Astrocyte (in vitro differentiated cells and primary cell): ENCODE data around the gene YPEL1.

ENCODE experiments used
- EZH2 ChIP-seq: IDR thresholded peaks from 2 replicates; pipeline ENCODE4 v1.6.1; 2012; ENCODE audit warnings: mild to moderate bottlenecking, low read length, inconsistent platforms; ENCODE audit not compliant: insufficient read depth
- TF ChIP-seq, protein P1 (sequence below): IDR thresholded peaks from 2 replicates; pipeline ENCODE4 v1.5.1; 2011; ENCODE audit warnings: low read depth, mild to moderate bottlenecking, inconsistent platforms, low read length, moderate library complexity; ENCODE audit not compliant: insufficient read depth

DNA sequence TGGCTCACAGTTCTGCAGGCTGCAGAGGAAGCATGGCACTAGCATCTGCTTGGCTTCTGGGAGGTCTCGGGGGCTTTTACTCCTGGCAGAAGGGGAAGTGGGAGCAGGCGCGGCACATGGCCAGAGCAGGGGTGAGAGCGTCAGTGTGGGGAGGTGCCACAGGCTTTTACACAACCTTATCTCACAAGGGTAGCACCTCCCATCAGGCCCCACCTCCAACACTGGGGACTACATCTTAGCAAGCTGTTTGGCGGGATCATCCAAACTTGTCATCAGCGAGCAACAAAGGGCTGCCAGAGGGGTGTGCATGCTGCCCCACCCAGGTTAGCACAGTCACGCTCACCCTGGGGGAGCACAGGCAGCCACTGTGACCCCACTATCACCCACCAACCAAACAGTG lies 18.9 kb upstream of the YPEL1 start:
- TF ChIP-seq, protein P1, sequence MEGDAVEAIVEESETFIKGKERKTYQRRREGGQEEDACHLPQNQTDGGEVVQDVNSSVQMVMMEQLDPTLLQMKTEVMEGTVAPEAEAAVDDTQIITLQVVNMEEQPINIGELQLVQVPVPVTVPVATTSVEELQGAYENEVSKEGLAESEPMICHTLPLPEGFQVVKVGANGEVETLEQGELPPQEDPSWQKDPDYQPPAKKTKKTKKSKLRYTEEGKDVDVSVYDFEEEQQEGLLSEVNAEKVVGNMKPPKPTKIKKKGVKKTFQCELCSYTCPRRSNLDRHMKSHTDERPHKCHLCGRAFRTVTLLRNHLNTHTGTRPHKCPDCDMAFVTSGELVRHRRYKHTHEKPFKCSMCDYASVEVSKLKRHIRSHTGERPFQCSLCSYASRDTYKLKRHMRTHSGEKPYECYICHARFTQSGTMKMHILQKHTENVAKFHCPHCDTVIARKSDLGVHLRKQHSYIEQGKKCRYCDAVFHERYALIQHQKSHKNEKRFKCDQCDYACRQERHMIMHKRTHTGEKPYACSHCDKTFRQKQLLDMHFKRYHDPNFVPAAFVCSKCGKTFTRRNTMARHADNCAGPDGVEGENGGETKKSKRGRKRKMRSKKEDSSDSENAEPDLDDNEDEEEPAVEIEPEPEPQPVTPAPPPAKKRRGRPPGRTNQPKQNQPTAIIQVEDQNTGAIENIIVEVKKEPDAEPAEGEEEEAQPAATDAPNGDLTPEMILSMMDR = no peak
- no peak for TF ChIP-seq EZH2
